WERI-Rb-1 (cell line): Measurements from ENCODE around the gene LRIG2.

Experiments
- DNase-seq: peaks from one replicate; pipeline ENCODE4 v3.0.0-alpha.2; 2020
- H3K27ac ChIP-seq: fragments of 250-450 bp; sonication (Bioruptor Pico); 2 replicates; pipeline ENCODE4 v1.5.1; 2020; ENCODE audit warnings: mild to moderate bottlenecking, moderate library complexity
- H3K27me3 ChIP-seq: fragments of 250-450 bp; sonication (Bioruptor Pico); 2 replicates; pipeline ENCODE4 v1.5.1; 2021; ENCODE audit warnings: mild to moderate bottlenecking, low read depth, moderate library complexity; ENCODE audit not compliant: insufficient read depth, severe bottlenecking
- H3K36me3 ChIP-seq: fragments of 250-450 bp; sonication (Bioruptor Pico); 2 replicates; pipeline ENCODE4 v1.5.1; 2020; ENCODE audit warnings: mild to moderate bottlenecking, moderate library complexity
- H3K4me3 ChIP-seq: 2 replicates; pipeline ENCODE4 v1.5.1; 2011; ENCODE audit warnings: low read depth, mild to moderate bottlenecking, control low read depth, low read length
- H3K9me3 ChIP-seq: fragments of 250-450 bp; sonication (Bioruptor Pico); 2 replicates; pipeline ENCODE4 v1.5.1; 2021; ENCODE audit warnings: mild to moderate bottlenecking, moderate library complexity; ENCODE audit not compliant: severe bottlenecking
- TF ChIP-seq, protein P1 (sequence below): IDR thresholded peaks from 2 replicates; pipeline ENCODE4 v1.5.1; 2011; ENCODE audit warnings: low read depth, mild to moderate bottlenecking, control low read depth, inconsistent platforms, low read length

LRIG2 gene

GRCh38 chr1:113169591-113169990, 96.6 kb downstream of the LRIG2 start:
- peaks cover 4% of the 10 kb centered on the region for H3K9me3 ChIP-seq
- TF ChIP-seq, protein P1, sequence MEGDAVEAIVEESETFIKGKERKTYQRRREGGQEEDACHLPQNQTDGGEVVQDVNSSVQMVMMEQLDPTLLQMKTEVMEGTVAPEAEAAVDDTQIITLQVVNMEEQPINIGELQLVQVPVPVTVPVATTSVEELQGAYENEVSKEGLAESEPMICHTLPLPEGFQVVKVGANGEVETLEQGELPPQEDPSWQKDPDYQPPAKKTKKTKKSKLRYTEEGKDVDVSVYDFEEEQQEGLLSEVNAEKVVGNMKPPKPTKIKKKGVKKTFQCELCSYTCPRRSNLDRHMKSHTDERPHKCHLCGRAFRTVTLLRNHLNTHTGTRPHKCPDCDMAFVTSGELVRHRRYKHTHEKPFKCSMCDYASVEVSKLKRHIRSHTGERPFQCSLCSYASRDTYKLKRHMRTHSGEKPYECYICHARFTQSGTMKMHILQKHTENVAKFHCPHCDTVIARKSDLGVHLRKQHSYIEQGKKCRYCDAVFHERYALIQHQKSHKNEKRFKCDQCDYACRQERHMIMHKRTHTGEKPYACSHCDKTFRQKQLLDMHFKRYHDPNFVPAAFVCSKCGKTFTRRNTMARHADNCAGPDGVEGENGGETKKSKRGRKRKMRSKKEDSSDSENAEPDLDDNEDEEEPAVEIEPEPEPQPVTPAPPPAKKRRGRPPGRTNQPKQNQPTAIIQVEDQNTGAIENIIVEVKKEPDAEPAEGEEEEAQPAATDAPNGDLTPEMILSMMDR = no peak
- DNase-seq = no peak
- H3K36me3 ChIP-seq = no peaks in the 10 kb centered on the region
- H3K27me3 ChIP-seq = no peaks in the 10 kb centered on the region
- no peak overlapping the region for H3K27ac ChIP-seq
- no peak overlapping the region for H3K4me3 ChIP-seq

- no peak for DNase-seq
- Histone ChIP-seq H3K27me3 (no peaks in the 10 kb centered on the region), H3K9me3 (peaks cover 4% of the 10 kb centered on the region), H3K4me3 (no peak overlapping the region), H3K36me3 (no peaks in the 10 kb centered on the region), H3K27ac (no peak overlapping the region)
- TF ChIP-seq, protein P1 = no peak
These were observed 97.5 kb downstream of the LRIG2 start for GRCh38 chr1:113170519-113170918.

GRCh38 chr1:113178106-113178505, 105.1 kb downstream of the LRIG2 start:
- Histone ChIP-seq H3K27ac (no peak overlapping the region), H3K27me3 (no peaks in the 10 kb centered on the region), H3K9me3 (no peaks in the 10 kb centered on the region), H3K4me3 (no peak overlapping the region), H3K36me3 (no peaks in the 10 kb centered on the region)
- TF ChIP-seq, protein P1 = no peak
- DNase-seq = no peak

GRCh38 chr1:113178522-113178921, 105.5 kb downstream of the LRIG2 start:
- no peaks in the 10 kb centered on the region for H3K9me3 ChIP-seq

More at GRCh38 chr1:113178522-113178921, 105.5 kb downstream of the LRIG2 start:
- Histone ChIP-seq H3K27ac (no peak overlapping the region), H3K4me3 (no peak overlapping the region), H3K36me3 (no peaks in the 10 kb centered on the region), H3K27me3 (no peaks in the 10 kb centered on the region)
- DNase-seq = no peak
- TF ChIP-seq, protein P1 = no peak
